Omental fat pad (tissue), 4 donors: ENCODE data around the gene RER1. TPM values are rescaled to one million over a fixed set of nuclear protein-coding genes. Genes with fewer than 3 reads are reported as not detected.

Experiments
- ATAC-seq: fragments of 150-250 bp; one replicate; pipeline ENCODE4 v1.9.1; 2016; ENCODE audit warnings: mild to moderate bottlenecking, moderate library complexity; ENCODE audit not compliant: low FRiP score
- DNase-seq: peaks from one replicate; pipeline ENCODE4 v3.0.0-alpha.2; 2019; ENCODE audit warnings: low spot score
- CTCF ChIP-seq, 3 donors: fragments of 450-650 bp; IDR thresholded peaks; one replicate each; pipeline ENCODE4 v1.5.1; 2016 to 2017; ENCODE audit warnings: antibody characterized with exemption in 3 of 3, mild to moderate bottlenecking in 3 of 3, moderate library complexity in 2 of 3
- total RNA-seq, 4 donors: library from RNA; depleted of rRNA; stranded (reverse); fragments of >200 nt; gene quantifications; one replicate each; pipeline ENCODE4 v1.1.0, GENCODE V29; 2016

The RER1 gene
- total RNA-seq, 4 donors from 2014 or later: 59.4 to 91.7 (median 72.7) TPM

- ATAC-seq (no peak), DNase-seq (no peak)
- TF ChIP-seq CTCF (IDR thresholded peaks at IDR 0.05): no peak
Measured at GRCh38 chr1:2350501-2350900, 41.1 kb upstream of the RER1 start.

- ATAC-seq (no peak), DNase-seq (no peak)
- no peak for TF ChIP-seq CTCF (IDR thresholded peaks at IDR 0.05)
Measured at GRCh38 chr1:2350911-2351655, 40.6 kb upstream of the RER1 start.

GRCh38 chr1:2351723-2352122, 39.9 kb upstream of the RER1 start:
- ATAC-seq: no peak
- no peak for TF ChIP-seq CTCF (IDR thresholded peaks at IDR 0.05)
- no peak for DNase-seq

- no peak for DNase-seq
Measured at GRCh38 chr1:2352341-2352896, 39.2 kb upstream of the RER1 start.

GRCh38 chr1:2352897-2353550, 38.6 kb upstream of the RER1 start:
- ATAC-seq (no peak), DNase-seq (no peak)
- no peak for TF ChIP-seq CTCF (IDR thresholded peaks at IDR 0.05)

More at GRCh38 chr1:2352341-2352896, 39.2 kb upstream of the RER1 start:
- no peak for TF ChIP-seq CTCF (IDR thresholded peaks at IDR 0.05)
- no peak for ATAC-seq

GRCh38 chr1:2353551-2354438, 37.8 kb upstream of the RER1 start:
- no peak for TF ChIP-seq CTCF (IDR thresholded peaks at IDR 0.05)
- ATAC-seq (no peak), DNase-seq (no peak)
